Motor neuron (in vitro differentiated cells): ENCODE results near the gene SLC8A1. TPM values are rescaled to one million over a fixed set of nuclear protein-coding genes. Genes with fewer than 3 reads are reported as not detected.

ENCODE experiments used
- ATAC-seq, 8 experiments: fragments of 200-7000 bp; cut with Tn5 transposase; replicated peaks in 6 of 8; 2 replicates each; pipeline ENCODE4 v1.8.0; 2021; ENCODE audit warnings: mild to moderate bottlenecking in 8 of 8, moderate library complexity in 8 of 8
- H3K27ac ChIP-seq, 2 donors: fragments of 250-450 bp; sonication (Bioruptor Pico); 2 replicates each; pipeline ENCODE4 v1.9.0; 2021; ENCODE audit warnings: antibody characterized with exemption in 2 of 2, mild to moderate bottlenecking in 2 of 2, moderate library complexity in 1 of 2
- H3K4me1 ChIP-seq, 2 donors: fragments of 250-450 bp; sonication (Bioruptor Pico); replicated peaks in 1 of 2; 2 replicates each; pipeline ENCODE4 v1.6.1; 2021; ENCODE audit warnings: antibody characterized with exemption in 2 of 2, mild to moderate bottlenecking in 2 of 2, moderate library complexity in 1 of 2
- H3K4me3 ChIP-seq, 5 donors: fragments of 250-450 bp; sonication (Bioruptor Pico); 2 replicates each; pipeline ENCODE4 v1.9.0; 2021; ENCODE audit warnings: antibody characterized with exemption in 5 of 5, mild to moderate bottlenecking in 5 of 5, moderate library complexity in 4 of 5
- WGBS, 10 experiments: fragments of 450-650 bp; shearing (Covaris generic); methylation state at CpG; one replicate each; pipeline ENCODE4 v1.0.0; 2022; 5-methylcytosine and 5-hydroxymethylcytosine counted together
- in situ Hi-C, 9 experiments: fragments of 400-800 bp; cut with MboI; loops; one replicate each; pipeline ENCODE4 v1.15.0; 2021; ENCODE audit warnings: low sequenced_read_pairs in 9 of 9, low pct_unique_long_range_greater_than_20kb in 2 of 9; ENCODE audit not compliant: unreplicated experiment in 9 of 9
- total RNA-seq, 8 experiments: library from RNA; unstranded; fragments of 300-600 nt; gene quantifications; 2 replicates each; pipeline versions ENCODE4 v1.2.3 to v1.2.4, GENCODE V29; 2022

Gene SLC8A1
- total RNA-seq, 8 experiments from 2014 or later: 0.27 to 55.1 (median 24.5) TPM

GRCh38 chr2:40410695-40411094 lies 41.2 kb downstream of the SLC8A1 start:
- no peak for ATAC-seq

GRCh38 chr2:40409734-40410133 lies 42.2 kb downstream of the SLC8A1 start:
- in situ Hi-C loops: no loop called here
- Histone ChIP-seq H3K4me1 (peaks cover 2 to 26% of the 10 kb centered on the region in 2 donors), H3K4me3 (no peak overlapping the region), H3K27ac (no peak overlapping the region)
- peak in 1 of 8 experiments; percentile 28 for ATAC-seq
- WGBS, 10 experiments: 58 to 100% (median 90%) methylated on average over 1 to 2 of the region's 2 CpGs; no CpG with 5 or more reads in 1 of the 10 experiments

More at GRCh38 chr2:40410695-40411094, 41.2 kb downstream of the SLC8A1 start:
- no peak overlapping the region for H3K4me3 ChIP-seq
- peaks cover 0 to 23% of the 10 kb centered on the region in 2 donors for H3K4me1 ChIP-seq
- H3K27ac ChIP-seq: no peak overlapping the region
- in situ Hi-C loops: no loop called here
- WGBS, 10 experiments: 55 to 100% (median 92%) methylated on average over 1 of the region's 1 CpG; no CpG with 5 or more reads in 1 of the 10 experiments

- H3K4me1 ChIP-seq: peaks cover 2 to 33% of the 10 kb centered on the region in 2 donors
- no peak for ATAC-seq
- WGBS, 10 experiments: 60 to 100% (median 96%) methylated on average over 1 to 7 of the region's 8 CpGs; no CpG with 5 or more reads in 1 of the 10 experiments
- in situ Hi-C loops: no loop called here
- no peak overlapping the region for H3K4me3 ChIP-seq
- H3K27ac ChIP-seq: no peak overlapping the region
These were observed 45.2 kb downstream of the SLC8A1 start for GRCh38 chr2:40406485-40407289.

GRCh38 chr2:40405465-40405864 lies 46.4 kb downstream of the SLC8A1 start:
- Histone ChIP-seq H3K4me3 (no peak overlapping the region), H3K27ac (no peak overlapping the region), H3K4me1 (peaks cover 2 to 33% of the 10 kb centered on the region in 2 donors)
- in situ Hi-C loops: no loop called here
- WGBS, 10 experiments: 0 to 100% (median 34%) methylated on average over 1 to 3 of the region's 3 CpGs; no CpG with 5 or more reads in 3 of the 10 experiments
- ATAC-seq: peak in 5 of 8 experiments; percentile 21 to 59 (median 41)

- WGBS, 10 experiments: 70 to 100% (median 93%) methylated on average over 2 to 4 of the region's 4 CpGs; no CpG with 5 or more reads in 1 of the 10 experiments
- Histone ChIP-seq H3K4me3 (no peak overlapping the region), H3K4me1 (peaks cover 2 to 27% of the 10 kb centered on the region in 2 donors), H3K27ac (no peak overlapping the region)
- ATAC-seq: no peak
- in situ Hi-C loops: no loop called here
These were observed 47.4 kb downstream of the SLC8A1 start for GRCh38 chr2:40404517-40404916.

- in situ Hi-C loops: no loop called here
- WGBS, 10 experiments: 21 to 95% (median 76%) methylated on average over 1 to 4 of the region's 4 CpGs
- no peak overlapping the region for H3K4me3 ChIP-seq
- peak in 2 of 8 experiments; percentile 24 to 66 for ATAC-seq
- peaks cover 2 to 21% of the 10 kb centered on the region in 2 donors for H3K4me1 ChIP-seq
- no peak overlapping the region for H3K27ac ChIP-seq
These were observed 48.6 kb downstream of the SLC8A1 start for GRCh38 chr2:40403233-40403836.

- Histone ChIP-seq H3K4me3 (no peak overlapping the region), H3K4me1 (peaks cover 2 to 27% of the 10 kb centered on the region in 2 donors), H3K27ac (no peak overlapping the region)
- peak in 2 of 8 experiments; percentile 56 to 72 for ATAC-seq
- WGBS, 10 experiments: 0 to 100% (median 91%) methylated on average over 1 to 3 of the region's 3 CpGs; no CpG with 5 or more reads in 4 of the 10 experiments
- in situ Hi-C loops: no loop called here
These were observed 50.0 kb downstream of the SLC8A1 start for GRCh38 chr2:40401896-40402295.

GRCh38 chr2:40400336-40400953 lies 51.4 kb downstream of the SLC8A1 start:
- in situ Hi-C loops: no loop called here
- H3K27ac ChIP-seq: no peak overlapping the region
- WGBS, 10 experiments: 0 to 40% (median 30%) methylated on average over 1 to 3 of the region's 3 CpGs; no CpG with 5 or more reads in 2 of the 10 experiments
- peak in 4 of 8 experiments; percentile 23 to 50 (median 33) for ATAC-seq
- H3K4me3 ChIP-seq: no peak overlapping the region
- peaks cover 2 to 20% of the 10 kb centered on the region in 2 donors for H3K4me1 ChIP-seq

- ATAC-seq: no peak
- Histone ChIP-seq H3K4me3 (no peak overlapping the region), H3K4me1 (peaks cover 0 to 6% of the 10 kb centered on the region in 2 donors), H3K27ac (no peak overlapping the region)
- in situ Hi-C loops: no loop called here
- 58 to 100% (median 83%) methylated on average over 1 of the region's 1 CpG; no CpG with 5 or more reads in 5 of the 10 experiments for WGBS, 10 experiments
These were observed 54.1 kb downstream of the SLC8A1 start for GRCh38 chr2:40397765-40398164.

GRCh38 chr2:40396124-40396523 lies 55.8 kb downstream of the SLC8A1 start:
- H3K27ac ChIP-seq: no peak overlapping the region

GRCh38 chr2:40395169-40396073 lies 56.5 kb downstream of the SLC8A1 start:
- Histone ChIP-seq H3K27ac (no peak overlapping the region), H3K4me3 (no peak overlapping the region), H3K4me1 (peaks cover 0 to 6% of the 10 kb centered on the region in 2 donors)
- peak in 3 of 8 experiments; percentile 22 to 62 (median 59) for ATAC-seq
- in situ Hi-C loops: no loop called here
- WGBS, 10 experiments: 21 to 100% (median 76%) methylated on average over 1 to 4 of the region's 4 CpGs

More at GRCh38 chr2:40396124-40396523, 55.8 kb downstream of the SLC8A1 start:
- in situ Hi-C loops: no loop called here
- WGBS, 10 experiments: 55 to 100% (median 78%) methylated on average over 1 to 2 of the region's 2 CpGs; no CpG with 5 or more reads in 2 of the 10 experiments
- no peak overlapping the region for H3K4me3 ChIP-seq
- peaks cover 0 to 6% of the 10 kb centered on the region in 2 donors for H3K4me1 ChIP-seq
- no peak for ATAC-seq

- H3K4me1 ChIP-seq: peaks cover 0 to 6% of the 10 kb centered on the region in 2 donors
- no peak overlapping the region for H3K27ac ChIP-seq
- in situ Hi-C loops: no loop called here
- no peak for ATAC-seq
- H3K4me3 ChIP-seq: no peak overlapping the region
- 0 to 90% (median 61%) methylated on average over 1 of the region's 1 CpG; no CpG with 5 or more reads in 2 of the 10 experiments for WGBS, 10 experiments
These were observed 57.3 kb downstream of the SLC8A1 start for GRCh38 chr2:40394597-40394996.
